ENCODE data around the gene NTNG1.

Gene NTNG1

DNA sequence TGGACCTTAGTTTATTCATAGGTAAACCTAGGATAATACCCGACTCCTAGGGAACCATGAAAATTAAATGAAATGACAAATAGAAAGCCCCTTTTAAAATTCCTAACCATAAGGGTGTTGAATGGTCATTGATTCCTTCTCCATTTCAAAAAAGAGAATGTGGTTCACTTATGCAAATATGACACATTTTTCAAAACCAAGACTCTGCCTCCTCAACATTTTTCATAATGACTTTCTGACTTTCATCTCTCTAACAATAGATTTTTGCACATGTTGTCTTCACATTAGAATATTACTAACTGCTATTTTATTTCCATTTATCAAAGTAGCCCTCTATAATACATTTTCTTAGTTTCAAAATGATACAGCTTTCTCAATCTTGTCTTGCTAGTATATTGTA lies 169.1 kb downstream of the NTNG1 start:
- TF ChIP-seq POLR2AphosphoS5 (IDR thresholded peaks at IDR 0.05; ENCODE audit: low read depth, low read length) (no peak), TAF1 (IDR thresholded peaks at IDR 0.05; ENCODE audit: borderline replicate concordance, low read depth, low read length) (no peak), POLR2A (IDR thresholded peaks at IDR 0.05; ENCODE audit: low read depth, low read length) (no peak)
- FAIRE-seq = no peak
- DNase-seq (ENCODE audit: insufficient read length) = no peak

- TF ChIP-seq TAF1 (IDR thresholded peaks at IDR 0.05; ENCODE audit: borderline replicate concordance, low read depth, low read length) (no peak), POLR2AphosphoS5 (IDR thresholded peaks at IDR 0.05; ENCODE audit: low read depth, low read length) (no peak), POLR2A (IDR thresholded peaks at IDR 0.05; ENCODE audit: low read depth, low read length) (no peak)
- DNase-seq (ENCODE audit: insufficient read length) (no peak), FAIRE-seq (no peak)
Measured at GRCh38 chr1:107315652-107316051, 174.8 kb downstream of the NTNG1 start.

- FAIRE-seq = no peak
- TF ChIP-seq POLR2A (IDR thresholded peaks at IDR 0.05; ENCODE audit: low read depth, low read length) (no peak), POLR2AphosphoS5 (IDR thresholded peaks at IDR 0.05; ENCODE audit: low read depth, low read length) (no peak), TAF1 (IDR thresholded peaks at IDR 0.05; ENCODE audit: borderline replicate concordance, low read depth, low read length) (no peak)
Measured at GRCh38 chr1:107318932-107319331, 178.1 kb downstream of the NTNG1 start.

DNA sequence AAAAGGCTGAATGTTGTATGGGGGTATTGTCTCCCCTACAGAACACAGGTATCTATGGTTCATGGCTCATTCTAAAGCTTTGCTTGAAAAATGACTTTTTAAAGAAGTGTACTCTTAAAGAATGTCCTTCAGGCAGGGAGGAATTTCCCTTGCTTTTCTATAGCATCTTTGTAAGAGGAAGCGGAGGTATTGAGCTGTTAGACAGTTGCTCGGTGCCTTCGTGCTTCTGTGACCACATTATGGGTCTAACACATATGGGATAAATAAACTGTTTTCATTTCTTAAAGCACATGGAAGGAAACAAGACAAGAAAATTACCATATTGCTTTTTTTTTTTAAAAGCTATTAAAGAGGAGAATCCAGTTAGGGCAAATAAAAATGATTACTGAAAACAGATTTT lies 182.9 kb downstream of the NTNG1 start:
- FAIRE-seq (no peak), DNase-seq (ENCODE audit: insufficient read length) (no peak)

More at GRCh38 chr1:107318932-107319331, 178.1 kb downstream of the NTNG1 start:
- DNase-seq (ENCODE audit: insufficient read length) = no peak

DNA sequence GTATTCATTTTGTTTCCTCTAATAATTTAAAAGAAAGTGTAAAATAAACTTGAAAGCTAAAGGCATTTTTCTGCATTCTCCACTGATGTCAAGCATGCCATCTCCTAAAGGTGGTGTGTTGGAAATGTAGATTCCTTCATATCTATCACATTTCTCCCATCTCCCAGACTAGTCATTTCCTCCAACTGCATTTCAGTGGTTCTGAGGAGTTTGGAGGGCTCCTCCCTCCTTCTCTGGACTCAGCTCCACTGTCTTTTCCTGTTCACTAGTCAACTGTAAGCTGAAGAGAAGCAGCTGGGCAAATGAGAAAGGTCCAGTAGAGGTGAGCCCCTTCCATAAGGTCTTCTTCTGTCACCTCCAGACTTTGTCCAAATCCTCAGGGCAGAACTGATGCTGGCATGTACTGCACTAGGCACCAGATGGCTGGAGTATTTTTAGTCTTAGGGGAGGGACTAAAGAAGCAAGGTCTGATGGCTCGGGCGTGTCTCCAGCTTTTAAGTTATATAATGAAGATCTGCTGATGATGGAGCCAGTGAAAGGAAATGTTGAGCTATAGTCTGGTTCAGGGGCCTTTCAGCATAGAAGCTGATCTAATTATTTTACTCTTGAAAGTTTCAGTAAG lies 186.1 kb downstream of the NTNG1 start:
- DNase-seq (ENCODE audit: insufficient read length) (no peak), FAIRE-seq (no peak)
- TF ChIP-seq POLR2AphosphoS5 (IDR thresholded peaks at IDR 0.05; ENCODE audit: low read depth, low read length) = no peak
- TF ChIP-seq TAF1 (IDR thresholded peaks at IDR 0.05; ENCODE audit: borderline replicate concordance, low read depth, low read length) = no peak
- no peak for TF ChIP-seq POLR2A (IDR thresholded peaks at IDR 0.05; ENCODE audit: low read depth, low read length)

More for the DNA sequence above, 182.9 kb downstream of the NTNG1 start:
- no peak for TF ChIP-seq POLR2AphosphoS5 (IDR thresholded peaks at IDR 0.05; ENCODE audit: low read depth, low read length)

- FAIRE-seq = no peak
- DNase-seq (ENCODE audit: insufficient read length) = no peak
- TF ChIP-seq TAF1 (IDR thresholded peaks at IDR 0.05; ENCODE audit: borderline replicate concordance, low read depth, low read length) = no peak
- no peak for TF ChIP-seq POLR2AphosphoS5 (IDR thresholded peaks at IDR 0.05; ENCODE audit: low read depth, low read length)
- no peak for TF ChIP-seq POLR2A (IDR thresholded peaks at IDR 0.05; ENCODE audit: low read depth, low read length)
Measured at GRCh38 chr1:107327446-107327845, 186.6 kb downstream of the NTNG1 start.

DNA sequence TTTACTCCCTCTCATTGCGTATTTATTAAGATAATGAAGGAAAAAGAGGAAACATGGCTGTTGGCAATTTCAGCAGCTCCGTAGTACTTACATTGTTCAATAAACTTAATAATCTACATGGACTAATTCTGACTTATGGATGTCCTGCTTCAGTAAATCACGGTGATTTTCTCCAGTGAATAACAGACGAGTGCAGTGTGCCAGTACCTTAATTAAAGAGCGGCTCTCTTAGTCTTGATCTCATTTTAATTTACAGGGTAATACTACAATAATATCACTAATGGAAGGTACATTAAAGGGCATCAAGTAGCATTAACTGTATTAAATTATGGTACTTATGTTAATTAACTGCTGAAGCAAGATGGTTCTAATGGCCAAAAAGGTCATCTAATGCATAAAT lies 187.2 kb downstream of the NTNG1 start:
- no peak for FAIRE-seq
- TF ChIP-seq TAF1 (IDR thresholded peaks at IDR 0.05; ENCODE audit: borderline replicate concordance, low read depth, low read length) (no peak), POLR2AphosphoS5 (IDR thresholded peaks at IDR 0.05; ENCODE audit: low read depth, low read length) (no peak), POLR2A (IDR thresholded peaks at IDR 0.05; ENCODE audit: low read depth, low read length) (no peak)

GRCh38 chr1:107339775-107340174 lies 198.9 kb downstream of the NTNG1 start:
- TF ChIP-seq TAF1 (IDR thresholded peaks at IDR 0.05; ENCODE audit: borderline replicate concordance, low read depth, low read length) (no peak), POLR2A (IDR thresholded peaks at IDR 0.05; ENCODE audit: low read depth, low read length) (no peak), POLR2AphosphoS5 (IDR thresholded peaks at IDR 0.05; ENCODE audit: low read depth, low read length) (no peak)
- DNase-seq (ENCODE audit: insufficient read length) (no peak), FAIRE-seq (no peak)

More for the DNA sequence above, 187.2 kb downstream of the NTNG1 start:
- DNase-seq (ENCODE audit: insufficient read length) = no peak

DNA sequence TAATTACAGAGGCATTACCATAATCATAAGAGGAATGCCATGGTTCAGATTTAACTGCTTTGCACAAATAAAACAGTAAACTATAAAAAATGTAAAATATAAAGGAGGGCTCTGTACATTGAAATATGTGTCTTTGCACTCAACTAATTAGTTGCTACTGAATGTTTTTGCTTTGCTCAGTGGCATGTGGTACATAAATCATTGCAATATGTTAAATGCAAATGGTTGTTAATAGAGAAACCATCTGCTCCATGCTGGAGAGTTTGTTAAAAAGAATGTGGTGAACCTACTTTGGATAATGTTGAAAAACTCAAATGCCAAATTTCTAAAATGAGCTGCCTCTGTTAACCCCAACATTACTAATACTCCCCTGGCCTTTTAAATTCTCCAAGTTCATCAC lies 201.5 kb downstream of the NTNG1 start:
- no peak for DNase-seq (ENCODE audit: insufficient read length)
- TF ChIP-seq POLR2A (IDR thresholded peaks at IDR 0.05; ENCODE audit: low read depth, low read length) (no peak), POLR2AphosphoS5 (IDR thresholded peaks at IDR 0.05; ENCODE audit: low read depth, low read length) (no peak), TAF1 (IDR thresholded peaks at IDR 0.05; ENCODE audit: borderline replicate concordance, low read depth, low read length) (no peak)

DNA sequence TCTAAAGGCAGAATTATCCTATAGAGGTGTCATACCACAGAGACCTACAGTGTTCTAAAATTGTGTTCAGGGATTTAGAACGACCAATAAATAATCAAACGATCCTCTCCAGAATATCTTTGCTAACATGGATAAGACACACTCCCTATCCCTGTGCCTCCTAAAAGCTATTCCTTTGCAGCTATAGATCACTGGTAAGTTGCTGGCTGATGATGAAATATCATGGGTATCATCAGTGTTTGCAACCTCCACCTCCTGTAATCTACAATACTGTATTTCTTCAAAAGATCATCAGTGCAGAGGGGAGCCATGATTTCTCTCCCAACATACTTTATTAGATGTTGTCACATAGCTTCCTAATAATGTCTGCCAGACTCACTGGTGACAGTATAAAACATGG lies 201.9 kb downstream of the NTNG1 start:
- TF ChIP-seq TAF1 (IDR thresholded peaks at IDR 0.05; ENCODE audit: borderline replicate concordance, low read depth, low read length) = no peak
- no peak for TF ChIP-seq POLR2A (IDR thresholded peaks at IDR 0.05; ENCODE audit: low read depth, low read length)
- TF ChIP-seq POLR2AphosphoS5 (IDR thresholded peaks at IDR 0.05; ENCODE audit: low read depth, low read length) = no peak
- no peak for DNase-seq (ENCODE audit: insufficient read length)
- FAIRE-seq = no peak

More for the DNA sequence above, 201.5 kb downstream of the NTNG1 start:
- FAIRE-seq = no peak

- TF ChIP-seq POLR2AphosphoS5 (IDR thresholded peaks at IDR 0.05; ENCODE audit: low read depth, low read length) (no peak), POLR2A (IDR thresholded peaks at IDR 0.05; ENCODE audit: low read depth, low read length) (no peak), TAF1 (IDR thresholded peaks at IDR 0.05; ENCODE audit: borderline replicate concordance, low read depth, low read length) (no peak)
- DNase-seq (ENCODE audit: insufficient read length) (no peak), FAIRE-seq (no peak)
Measured at GRCh38 chr1:107343601-107344000, 202.8 kb downstream of the NTNG1 start.

- no peak for DNase-seq (ENCODE audit: insufficient read length)
- FAIRE-seq = no peak
- no peak for TF ChIP-seq POLR2AphosphoS5 (IDR thresholded peaks at IDR 0.05; ENCODE audit: low read depth, low read length)
- TF ChIP-seq TAF1 (IDR thresholded peaks at IDR 0.05; ENCODE audit: borderline replicate concordance, low read depth, low read length) = no peak
- TF ChIP-seq POLR2A (IDR thresholded peaks at IDR 0.05; ENCODE audit: low read depth, low read length) = no peak
Measured at GRCh38 chr1:107344268-107344760, 203.5 kb downstream of the NTNG1 start.
